Measurements from ENCODE around the gene EYS. TPM values are rescaled to one million over a fixed set of nuclear protein-coding genes. Genes with fewer than 3 reads are reported as not detected.

The EYS gene
- total RNA-seq, 1 experiment from 2014 or later, result not detected

DNA sequence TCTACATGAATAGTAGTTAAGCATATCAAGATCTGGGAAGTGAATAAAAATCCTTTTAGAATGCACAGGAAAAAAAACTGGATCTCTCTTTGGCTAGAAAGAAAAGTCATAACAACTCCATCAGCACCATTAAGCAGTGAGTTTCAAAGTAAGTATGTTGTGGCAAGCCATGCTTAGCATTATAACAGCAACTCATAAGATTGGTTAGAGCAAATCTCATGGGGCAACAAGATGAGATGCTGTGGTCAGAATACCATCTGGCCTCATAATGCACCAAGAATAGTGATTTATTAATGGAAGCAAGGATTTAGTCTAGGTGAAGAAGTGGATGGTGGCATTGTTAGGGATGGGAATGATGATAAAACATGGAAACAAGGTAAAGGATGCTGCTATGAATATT is 1912.0 kb downstream of the EYS start:
- no peaks in the 10 kb centered on the region for H3K36me3 Mint-ChIP-seq (ENCODE audit: insufficient read depth in 1 of 3, low read depth in 3 of 3)
- Histone ChIP-seq H2BK5ac (ENCODE audit: insufficient read length, low read length) (no peak overlapping the region), H3K4me2 (ENCODE audit: insufficient read depth, insufficient read length, low read length) (no peak overlapping the region), H3K9me3 (ENCODE audit: control insufficient read depth, low read depth, low read length) (no peaks in the 10 kb centered on the region), H3K4me1 (ENCODE audit: insufficient read depth, low read length) (no peaks in the 10 kb centered on the region), H2BK120ac (ENCODE audit: low read depth, low read length, poor library complexity, severe bottlenecking) (no peak overlapping the region), H3T11ph (ENCODE audit: low read length) (no peak overlapping the region), H2BK12ac (ENCODE audit: insufficient read length, low read depth, low read length) (no peak overlapping the region), H2AFZ (ENCODE audit: low read length) (no peak overlapping the region), H3K56ac (ENCODE audit: insufficient read length, low read depth, low read length) (no peak overlapping the region), H2BK15ac (ENCODE audit: low read depth, low read length) (no peak overlapping the region), H3K27ac (ENCODE audit: insufficient read length, low read depth, low read length) (no peak overlapping the region), H4K91ac (ENCODE audit: insufficient read length, low read depth, low read length) (no peak overlapping the region), H4K8ac (replicated peaks; ENCODE audit: insufficient read length, low read depth, low read length) (no peak overlapping the region), H3K9ac (ENCODE audit: extremely low read depth, insufficient read length, low read length) (no peak overlapping the region), H3K18ac (ENCODE audit: insufficient read length, low read depth, low read length) (no peak overlapping the region), H4K20me1 (ENCODE audit: control insufficient read depth, insufficient read depth, insufficient read length) (no peaks in the 10 kb centered on the region), H3K4ac (ENCODE audit: low read depth, low read length) (no peak overlapping the region), H3K79me1 (ENCODE audit: insufficient read depth, low read depth, low read length, poor library complexity, severe bottlenecking) (no peaks in the 10 kb centered on the region), H2BK20ac (ENCODE audit: low read depth, low read length, poor library complexity, severe bottlenecking) (no peak overlapping the region), H3K23me2 (ENCODE audit: insufficient read length, low read depth, low read length, poor library complexity, severe bottlenecking) (no peaks in the 10 kb centered on the region), H3K79me2 (ENCODE audit: insufficient read depth, low read length) (no peaks in the 10 kb centered on the region), H4K5ac (ENCODE audit: insufficient read length, low read depth, low read length) (no peak overlapping the region), H3K23ac (ENCODE audit: insufficient read length, low read depth, low read length) (no peak overlapping the region), H3K27me3 (ENCODE audit: insufficient read depth, low read length) (no peaks in the 10 kb centered on the region), H3K14ac (ENCODE audit: insufficient read depth, low read length) (no peak overlapping the region), H2AK5ac (ENCODE audit: insufficient read length, low read length) (no peak overlapping the region)
- TF ChIP-seq, protein P1, sequence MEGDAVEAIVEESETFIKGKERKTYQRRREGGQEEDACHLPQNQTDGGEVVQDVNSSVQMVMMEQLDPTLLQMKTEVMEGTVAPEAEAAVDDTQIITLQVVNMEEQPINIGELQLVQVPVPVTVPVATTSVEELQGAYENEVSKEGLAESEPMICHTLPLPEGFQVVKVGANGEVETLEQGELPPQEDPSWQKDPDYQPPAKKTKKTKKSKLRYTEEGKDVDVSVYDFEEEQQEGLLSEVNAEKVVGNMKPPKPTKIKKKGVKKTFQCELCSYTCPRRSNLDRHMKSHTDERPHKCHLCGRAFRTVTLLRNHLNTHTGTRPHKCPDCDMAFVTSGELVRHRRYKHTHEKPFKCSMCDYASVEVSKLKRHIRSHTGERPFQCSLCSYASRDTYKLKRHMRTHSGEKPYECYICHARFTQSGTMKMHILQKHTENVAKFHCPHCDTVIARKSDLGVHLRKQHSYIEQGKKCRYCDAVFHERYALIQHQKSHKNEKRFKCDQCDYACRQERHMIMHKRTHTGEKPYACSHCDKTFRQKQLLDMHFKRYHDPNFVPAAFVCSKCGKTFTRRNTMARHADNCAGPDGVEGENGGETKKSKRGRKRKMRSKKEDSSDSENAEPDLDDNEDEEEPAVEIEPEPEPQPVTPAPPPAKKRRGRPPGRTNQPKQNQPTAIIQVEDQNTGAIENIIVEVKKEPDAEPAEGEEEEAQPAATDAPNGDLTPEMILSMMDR (conservative IDR thresholded peaks at IDR 0.05), result no peak
- no peaks in the 10 kb centered on the region for H3K4me1 Mint-ChIP-seq
- H3K27ac Mint-ChIP-seq, result no peak overlapping the region
- no peaks in the 10 kb centered on the region; the same call in 1 of the 2 replicates for H3K27me3 Mint-ChIP-seq (ENCODE audit: low read depth)
- DNase-seq, result no peak
- H3K4me3 Mint-ChIP-seq, result no peak overlapping the region
- H3K9me3 Mint-ChIP-seq, result no peaks in the 10 kb centered on the region
